Mesenchymal stem cell (in vitro differentiated cells and primary cell): ENCODE results near the gene KREMEN1.

Source experiments
- DNase-seq: peaks from one replicate; pipeline ENCODE4 v3.0.0-alpha.2; 2013
- H2AFZ ChIP-seq: one replicate; pipeline ENCODE4 v1.6.1; 2013; ENCODE audit warnings: low read depth, mild to moderate bottlenecking, control low read depth, inconsistent platforms, low read length, moderate library complexity
- H2AK5ac ChIP-seq: 2 replicates; pipeline ENCODE4 v1.6.1; 2013; ENCODE audit warnings: low read length, moderate library complexity, mild to moderate bottlenecking, inconsistent platforms; ENCODE audit not compliant: severe bottlenecking
- H2BK120ac ChIP-seq: one replicate; pipeline ENCODE4 v1.6.1; 2013; ENCODE audit warnings: low read depth, mild to moderate bottlenecking, inconsistent platforms, low read length, moderate library complexity
- H2BK12ac ChIP-seq, 2 experiments: one replicate each; pipeline ENCODE4 v1.6.1; 2013; ENCODE audit warnings: inconsistent platforms in 2 of 2, low read length in 2 of 2, mild to moderate bottlenecking in 2 of 2, moderate library complexity in 2 of 2, control low read depth in 1 of 2
- H2BK15ac ChIP-seq: one replicate; pipeline ENCODE4 v1.6.1; 2013; ENCODE audit warnings: mild to moderate bottlenecking, low read depth, inconsistent platforms; ENCODE audit not compliant: poor library complexity, severe bottlenecking
- H2BK5ac ChIP-seq: 2 replicates; pipeline ENCODE4 v1.6.1; 2013; ENCODE audit warnings: low read depth, mild to moderate bottlenecking, low read length, control low read depth, inconsistent platforms; ENCODE audit not compliant: poor library complexity, severe bottlenecking
- H3K14ac ChIP-seq, 2 experiments: one replicate each; pipeline ENCODE4 v1.6.1; 2013; ENCODE audit warnings: inconsistent platforms in 2 of 2, low read length in 2 of 2, control low read depth in 1 of 2, mild to moderate bottlenecking in 1 of 2, moderate library complexity in 1 of 2
- H3K18ac ChIP-seq, 2 experiments: one replicate each; pipeline ENCODE4 v1.6.1; 2013; ENCODE audit warnings: inconsistent platforms in 2 of 2, low read length in 2 of 2, control low read depth in 1 of 2, low read depth in 1 of 2, mild to moderate bottlenecking in 1 of 2
- H3K23ac ChIP-seq, 2 experiments: one replicate each; pipeline ENCODE4 v1.6.1; 2013; ENCODE audit warnings: inconsistent platforms in 2 of 2, low read length in 2 of 2, mild to moderate bottlenecking in 2 of 2, moderate library complexity in 2 of 2, control low read depth in 1 of 2
- H3K27ac ChIP-seq: 2 replicates; pipeline ENCODE4 v1.5.1; 2013; ENCODE audit warnings: mild to moderate bottlenecking, moderate library complexity, low read length, control low read depth, inconsistent platforms; ENCODE audit not compliant: poor library complexity, severe bottlenecking
- H3K27me3 ChIP-seq, 2 experiments: 2 replicates each; pipeline versions ENCODE4 v1.6.1 to v1.7.0; 2013; ENCODE audit warnings: low read length in 2 of 2, mild to moderate bottlenecking in 2 of 2, moderate library complexity in 2 of 2, control low read depth in 1 of 2, inconsistent platforms in 1 of 2; ENCODE audit not compliant: control insufficient read depth in 1 of 2, insufficient read depth in 1 of 2
- H3K36me3 ChIP-seq, 2 experiments: 2 replicates each; pipeline versions ENCODE4 v1.6.1 to v1.7.0; 2013; ENCODE audit warnings: low read length in 2 of 2, control low read depth in 1 of 2, inconsistent platforms in 1 of 2, low read depth in 1 of 2, mild to moderate bottlenecking in 1 of 2; ENCODE audit not compliant: insufficient read depth in 2 of 2, control insufficient read depth in 1 of 2
- H3K4ac ChIP-seq, 2 experiments: one replicate each; pipeline ENCODE4 v1.6.1; 2013; ENCODE audit warnings: inconsistent platforms in 2 of 2, low read length in 2 of 2, mild to moderate bottlenecking in 2 of 2, moderate library complexity in 2 of 2, control low read depth in 1 of 2, low read depth in 1 of 2
- H3K4me1 ChIP-seq: 2 replicates; pipeline ENCODE4 v1.6.1; 2013; ENCODE audit warnings: low read depth, low read length, control low read depth; ENCODE audit not compliant: control insufficient read depth, insufficient read depth
- H3K4me2 ChIP-seq: 2 replicates; pipeline ENCODE4 v1.6.1; 2013; ENCODE audit warnings: low read length, mild to moderate bottlenecking, inconsistent platforms; ENCODE audit not compliant: poor library complexity, severe bottlenecking
- H3K4me3 ChIP-seq, 2 experiments: 2 replicates each; pipeline versions ENCODE4 v1.5.1 to v1.7.0; 2013; ENCODE audit warnings: low read length in 2 of 2, mild to moderate bottlenecking in 2 of 2, control low read depth in 1 of 2, low read depth in 1 of 2; ENCODE audit not compliant: insufficient read depth in 1 of 2
- H3K79me1 ChIP-seq: replicated peaks from 2 replicates; pipeline ENCODE4 v1.6.1; 2013; ENCODE audit warnings: mild to moderate bottlenecking, control low read depth, low read length, inconsistent platforms; ENCODE audit not compliant: poor library complexity, severe bottlenecking
- H3K9ac ChIP-seq: 2 replicates; pipeline ENCODE4 v1.7.0; 2013; ENCODE audit warnings: mild to moderate bottlenecking, low read length, moderate library complexity
- H3K9me3 ChIP-seq: 2 replicates; pipeline ENCODE4 v1.7.0; 2013; ENCODE audit warnings: mild to moderate bottlenecking, low read length; ENCODE audit not compliant: control insufficient read depth
- H4K8ac ChIP-seq: one replicate; pipeline ENCODE4 v1.6.1; 2013; ENCODE audit warnings: inconsistent platforms, mild to moderate bottlenecking, low read length, moderate library complexity
- H4K91ac ChIP-seq: one replicate; pipeline ENCODE4 v1.6.1; 2013; ENCODE audit warnings: mild to moderate bottlenecking, low read length, inconsistent platforms
- WGBS: methylation state at CpG from one replicate; pipeline ENCODE4 v1.1.7; 2013; ENCODE audit warnings: mixed read lengths; 5-methylcytosine and 5-hydroxymethylcytosine counted together

Gene KREMEN1

DNA sequence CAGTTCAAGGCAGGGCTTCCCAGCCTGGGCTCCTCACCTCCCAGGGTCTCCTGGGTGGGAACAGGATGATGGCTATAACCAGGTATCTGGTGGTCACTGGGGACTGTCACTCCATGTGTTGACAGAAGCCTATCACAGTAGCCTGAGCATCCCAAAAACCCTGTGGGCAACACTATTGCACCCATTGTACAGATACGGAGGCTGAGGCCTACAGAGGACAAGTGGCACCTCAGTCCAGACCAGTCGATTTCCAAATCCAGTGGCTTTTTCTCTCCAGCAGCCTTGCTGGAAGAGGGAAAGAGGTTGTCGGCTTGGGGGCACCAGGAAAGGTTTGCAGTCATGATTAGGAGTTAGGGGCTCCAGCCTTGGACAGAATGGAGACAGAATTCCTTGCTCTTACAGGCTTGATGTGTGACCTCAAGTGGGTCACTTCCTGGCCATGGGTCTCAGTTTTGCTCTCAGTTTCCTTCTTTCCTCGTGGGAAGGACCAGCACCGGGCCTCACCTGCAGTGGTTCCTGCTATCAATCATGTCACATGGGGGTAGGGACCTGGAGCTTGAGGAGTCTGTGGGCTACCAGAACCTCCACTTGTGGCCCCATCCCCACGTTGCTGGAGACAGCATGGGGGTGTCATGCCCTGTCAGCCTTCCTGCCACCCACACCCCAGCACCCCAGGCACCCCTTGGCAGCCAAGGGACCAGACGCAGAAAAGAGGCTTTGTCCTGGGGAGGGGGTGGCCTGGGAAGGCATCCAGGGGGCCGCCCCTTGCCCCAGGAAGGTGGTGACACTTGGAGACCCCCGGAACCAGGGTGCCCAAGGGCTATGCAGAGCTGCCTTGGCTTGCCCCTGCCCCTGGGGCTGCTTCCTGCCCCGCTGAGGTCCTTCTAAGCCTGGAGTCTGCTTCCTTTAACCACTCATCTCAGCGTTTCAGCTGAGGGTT lies 135.0 kb downstream of the KREMEN1 start:
- DNase-seq: no peak
- H4K91ac ChIP-seq: no peak overlapping the region
- H3K4me1 ChIP-seq: peaks cover 7% of the 10 kb centered on the region
- H3K79me1 ChIP-seq: no peaks in the 10 kb centered on the region
- H2AFZ ChIP-seq: no peak overlapping the region
- H3K4me2 ChIP-seq: no peak overlapping the region
- H3K9ac ChIP-seq: no peak overlapping the region
- H2BK5ac ChIP-seq: no peak overlapping the region
- H3K14ac ChIP-seq: no peak overlapping the region
- H2BK120ac ChIP-seq: no peak overlapping the region
- no peak overlapping the region for H3K4ac ChIP-seq
- H3K9me3 ChIP-seq: no peaks in the 10 kb centered on the region
- no peak overlapping the region for H3K4me3 ChIP-seq
- no peak overlapping the region for H3K27ac ChIP-seq
- no peaks in the 10 kb centered on the region for H3K36me3 ChIP-seq
- H2AK5ac ChIP-seq: no peak overlapping the region
- H3K23ac ChIP-seq: no peak overlapping the region
- H3K27me3 ChIP-seq: peaks cover 43 to 54% of the 10 kb centered on the region in 2 experiments
- no peak overlapping the region for H3K18ac ChIP-seq
- WGBS: 71% methylated on average over 11 of the region's 11 CpGs
- H2BK12ac ChIP-seq: no peak overlapping the region
- no peak overlapping the region for H2BK15ac ChIP-seq
- no peak overlapping the region for H4K8ac ChIP-seq

DNA sequence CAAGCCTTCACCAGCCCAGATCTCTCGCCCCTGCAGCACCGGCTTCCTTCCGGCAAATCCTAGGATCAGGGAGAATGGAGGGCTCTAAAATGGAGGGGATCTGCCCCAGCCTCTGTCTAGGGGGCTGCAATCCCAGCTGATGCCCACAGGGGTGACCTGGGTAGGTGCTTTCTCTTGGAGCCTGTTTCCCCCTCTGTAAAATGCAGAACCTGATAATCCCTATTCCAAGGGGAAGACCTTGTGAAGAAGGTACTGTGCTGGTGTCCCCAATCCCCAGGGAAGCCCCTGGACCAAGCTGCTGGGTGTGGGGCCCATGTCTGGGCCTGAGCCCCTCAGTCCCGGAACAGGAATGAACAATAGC lies 135.6 kb downstream of the KREMEN1 start:
- Histone ChIP-seq H2BK120ac (no peak overlapping the region), H4K91ac (no peak overlapping the region), H2BK12ac (no peak overlapping the region), H3K9me3 (no peaks in the 10 kb centered on the region), H3K36me3 (no peaks in the 10 kb centered on the region), H2AFZ (no peak overlapping the region), H2AK5ac (no peak overlapping the region), H3K18ac (no peak overlapping the region), H3K4ac (no peak overlapping the region), H3K79me1 (no peaks in the 10 kb centered on the region), H3K4me1 (peaks cover 7% of the 10 kb centered on the region), H3K9ac (no peak overlapping the region), H3K23ac (no peak overlapping the region), H3K14ac (no peak overlapping the region), H4K8ac (no peak overlapping the region), H2BK5ac (no peak overlapping the region), H3K27ac (no peak overlapping the region), H2BK15ac (no peak overlapping the region), H3K27me3 (peaks cover 45 to 58% of the 10 kb centered on the region in 2 experiments), H3K4me2 (no peak overlapping the region), H3K4me3 (no peak overlapping the region)
- 91% methylated on average over 4 of the region's 4 CpGs for WGBS
- DNase-seq: no peak

DNA sequence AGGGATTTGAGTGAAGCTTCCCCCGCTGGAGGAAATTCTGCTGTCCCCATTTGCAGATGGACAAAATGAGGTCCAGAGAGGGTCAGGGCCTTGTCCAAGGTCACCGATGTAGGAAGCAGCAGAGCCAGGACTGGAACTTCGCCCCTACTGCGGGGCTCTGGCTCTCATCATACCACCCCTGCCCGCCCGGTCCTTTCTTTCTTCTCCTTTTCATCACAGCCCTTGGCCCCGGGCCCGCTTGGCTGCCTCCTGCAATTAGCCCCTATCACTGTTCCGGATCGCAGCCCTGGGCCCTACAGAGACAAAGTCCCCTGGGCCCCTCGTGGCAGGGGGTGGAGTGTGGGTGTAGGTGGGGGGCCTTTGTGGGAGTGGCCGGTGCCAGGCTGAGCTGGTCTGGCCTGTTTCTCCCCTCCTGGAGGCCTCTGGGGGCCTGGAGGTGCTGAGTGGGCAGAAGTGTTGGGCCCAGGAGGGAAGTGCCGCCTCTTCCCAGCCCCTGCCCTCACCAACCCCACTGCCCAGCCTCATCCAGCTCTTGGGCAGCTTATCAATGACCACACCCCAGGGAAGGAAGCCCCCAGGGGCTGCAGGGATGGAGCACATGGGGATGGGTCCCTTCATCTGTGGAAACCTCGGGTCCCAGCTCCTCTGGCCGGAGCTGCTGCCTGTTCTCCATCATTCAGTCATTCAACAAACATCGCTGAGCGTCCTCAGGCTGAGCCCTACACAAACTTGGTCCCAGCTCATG lies 136.2 kb downstream of the KREMEN1 start:
- Histone ChIP-seq H4K91ac (no peak overlapping the region), H3K4me1 (peaks cover 7% of the 10 kb centered on the region), H3K18ac (no peak overlapping the region), H3K4ac (no peak overlapping the region), H3K9ac (no peak overlapping the region), H3K4me2 (no peak overlapping the region), H3K27me3 (peaks cover 51 to 60% of the 10 kb centered on the region in 2 experiments), H4K8ac (no peak overlapping the region), H2BK120ac (no peak overlapping the region), H3K9me3 (no peaks in the 10 kb centered on the region), H3K36me3 (no peaks in the 10 kb centered on the region), H3K27ac (no peak overlapping the region), H2BK12ac (no peak overlapping the region), H2AFZ (no peak overlapping the region), H3K79me1 (no peaks in the 10 kb centered on the region), H3K4me3 (no peak overlapping the region), H2BK15ac (peak overlapping the region; percentile 50), H2BK5ac (no peak overlapping the region), H3K23ac (no peak overlapping the region), H2AK5ac (no peak overlapping the region), H3K14ac (no peak overlapping the region)
- DNase-seq: no peak
- WGBS: 94% methylated on average over 13 of the region's 17 CpGs

DNA sequence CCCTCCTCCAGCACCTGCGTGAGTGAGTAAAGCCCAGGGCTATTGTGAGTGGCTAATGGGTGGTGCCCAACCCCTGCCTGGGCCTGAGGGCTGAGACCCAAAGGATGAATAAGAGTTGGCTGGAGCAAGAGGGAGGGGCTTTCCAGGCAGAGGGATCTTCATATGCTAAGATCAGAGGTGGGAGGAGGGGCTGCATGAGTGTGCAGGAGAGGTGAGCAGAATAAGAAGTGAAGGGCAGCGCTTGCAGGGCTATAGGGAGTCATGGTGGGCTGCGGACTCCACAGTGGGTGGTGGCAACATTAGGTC lies 136.7 kb downstream of the KREMEN1 start:
- no peak for DNase-seq
- no peak overlapping the region for H2BK120ac ChIP-seq
- H3K36me3 ChIP-seq: no peaks in the 10 kb centered on the region
- no peak overlapping the region for H3K4me3 ChIP-seq
- H3K27me3 ChIP-seq: peaks cover 56 to 61% of the 10 kb centered on the region in 2 experiments
- H3K23ac ChIP-seq: no peak overlapping the region
- H3K4ac ChIP-seq: no peak overlapping the region
- no peak overlapping the region for H3K9ac ChIP-seq
- no peak overlapping the region for H2AFZ ChIP-seq
- peaks cover 7% of the 10 kb centered on the region for H3K4me1 ChIP-seq
- H4K8ac ChIP-seq: no peak overlapping the region
- no peaks in the 10 kb centered on the region for H3K79me1 ChIP-seq
- no peak overlapping the region for H2BK5ac ChIP-seq
- no peak overlapping the region for H2BK12ac ChIP-seq
- WGBS: 98% methylated on average over 3 of the region's 3 CpGs
- no peak overlapping the region for H3K27ac ChIP-seq
- H3K4me2 ChIP-seq: no peak overlapping the region
- H3K18ac ChIP-seq: no peak overlapping the region
- H3K14ac ChIP-seq: no peak overlapping the region
- H3K9me3 ChIP-seq: no peaks in the 10 kb centered on the region
- no peak overlapping the region for H2AK5ac ChIP-seq
- no peak overlapping the region for H4K91ac ChIP-seq
- H2BK15ac ChIP-seq: no peak overlapping the region
